GM12865 (cell line): ENCODE results near the gene SP2.

ENCODE experiments used
- DNase-seq: peaks from one replicate; pipeline ENCODE4 v3.0.0; 2010; ENCODE audit warnings: low read depth
- H3K4me3 ChIP-seq: 2 replicates; pipeline ENCODE4 v1.5.1; 2011; ENCODE audit warnings: mild to moderate bottlenecking, low read depth, low read length, control low read depth
- TF ChIP-seq, protein P1 (sequence below): IDR thresholded peaks from 2 replicates; pipeline ENCODE4 v1.5.1; 2011; ENCODE audit warnings: low read length, control low read depth, low read depth, inconsistent platforms; ENCODE audit not compliant: insufficient read depth; ENCODE audit errors: missing control alignments

SP2 gene

GRCh38 chr17:47884427-47884740, 11.7 kb upstream of the SP2 start:
- TF ChIP-seq, protein P1, sequence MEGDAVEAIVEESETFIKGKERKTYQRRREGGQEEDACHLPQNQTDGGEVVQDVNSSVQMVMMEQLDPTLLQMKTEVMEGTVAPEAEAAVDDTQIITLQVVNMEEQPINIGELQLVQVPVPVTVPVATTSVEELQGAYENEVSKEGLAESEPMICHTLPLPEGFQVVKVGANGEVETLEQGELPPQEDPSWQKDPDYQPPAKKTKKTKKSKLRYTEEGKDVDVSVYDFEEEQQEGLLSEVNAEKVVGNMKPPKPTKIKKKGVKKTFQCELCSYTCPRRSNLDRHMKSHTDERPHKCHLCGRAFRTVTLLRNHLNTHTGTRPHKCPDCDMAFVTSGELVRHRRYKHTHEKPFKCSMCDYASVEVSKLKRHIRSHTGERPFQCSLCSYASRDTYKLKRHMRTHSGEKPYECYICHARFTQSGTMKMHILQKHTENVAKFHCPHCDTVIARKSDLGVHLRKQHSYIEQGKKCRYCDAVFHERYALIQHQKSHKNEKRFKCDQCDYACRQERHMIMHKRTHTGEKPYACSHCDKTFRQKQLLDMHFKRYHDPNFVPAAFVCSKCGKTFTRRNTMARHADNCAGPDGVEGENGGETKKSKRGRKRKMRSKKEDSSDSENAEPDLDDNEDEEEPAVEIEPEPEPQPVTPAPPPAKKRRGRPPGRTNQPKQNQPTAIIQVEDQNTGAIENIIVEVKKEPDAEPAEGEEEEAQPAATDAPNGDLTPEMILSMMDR, result no peak
- DNase-seq, result no peak

DNA sequence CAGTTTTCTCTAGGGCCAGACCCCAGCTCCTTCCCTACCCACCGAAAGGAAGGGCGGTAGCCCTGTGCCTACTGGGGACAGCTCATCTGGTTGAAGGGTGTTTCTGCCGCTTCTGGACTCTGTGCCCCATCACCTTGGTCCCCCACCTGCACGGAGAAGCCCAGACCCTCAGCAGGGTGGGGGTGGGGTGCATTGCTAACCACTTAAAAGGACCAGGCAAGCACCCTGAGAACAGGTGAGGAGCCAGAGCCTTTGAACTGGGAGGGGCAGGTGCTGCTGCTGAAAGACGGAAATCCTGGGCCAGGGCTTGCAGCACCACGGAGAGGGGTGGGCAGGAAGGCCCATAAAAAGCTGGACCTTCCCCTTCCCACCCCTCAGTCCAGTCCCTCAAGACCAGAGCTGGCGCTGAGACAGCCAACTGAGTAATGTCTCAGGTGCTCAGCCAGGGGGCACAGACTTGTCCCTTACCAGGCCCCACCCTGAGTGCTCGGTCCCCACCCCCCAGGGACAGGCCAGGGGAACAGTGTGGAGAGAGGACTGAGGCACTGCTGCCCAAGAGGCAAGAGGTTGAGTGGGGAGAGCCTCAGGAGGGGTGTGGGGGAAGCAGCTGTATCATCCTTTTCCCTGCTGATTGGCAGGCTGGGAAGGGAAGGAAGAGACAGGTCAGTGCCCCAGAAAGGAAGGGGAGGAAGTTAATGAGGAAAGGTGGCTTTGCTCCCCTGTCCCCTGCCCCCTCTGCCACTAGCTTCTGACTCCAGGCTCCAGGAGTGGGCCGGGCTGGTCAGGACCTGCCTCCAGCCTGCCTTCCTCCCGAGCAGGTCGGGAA, 10.9 kb upstream of the SP2 start:
- H3K4me3 ChIP-seq, result no peak overlapping the region
- DNase-seq, result no peak
- TF ChIP-seq, protein P1, result no peak

More at GRCh38 chr17:47884427-47884740, 11.7 kb upstream of the SP2 start:
- H3K4me3 ChIP-seq, result no peak overlapping the region

GRCh38 chr17:47888293-47888692, 7.7 kb upstream of the SP2 start:
- no peak overlapping the region for H3K4me3 ChIP-seq
- TF ChIP-seq, protein P1, result no peak
- no peak for DNase-seq

DNA sequence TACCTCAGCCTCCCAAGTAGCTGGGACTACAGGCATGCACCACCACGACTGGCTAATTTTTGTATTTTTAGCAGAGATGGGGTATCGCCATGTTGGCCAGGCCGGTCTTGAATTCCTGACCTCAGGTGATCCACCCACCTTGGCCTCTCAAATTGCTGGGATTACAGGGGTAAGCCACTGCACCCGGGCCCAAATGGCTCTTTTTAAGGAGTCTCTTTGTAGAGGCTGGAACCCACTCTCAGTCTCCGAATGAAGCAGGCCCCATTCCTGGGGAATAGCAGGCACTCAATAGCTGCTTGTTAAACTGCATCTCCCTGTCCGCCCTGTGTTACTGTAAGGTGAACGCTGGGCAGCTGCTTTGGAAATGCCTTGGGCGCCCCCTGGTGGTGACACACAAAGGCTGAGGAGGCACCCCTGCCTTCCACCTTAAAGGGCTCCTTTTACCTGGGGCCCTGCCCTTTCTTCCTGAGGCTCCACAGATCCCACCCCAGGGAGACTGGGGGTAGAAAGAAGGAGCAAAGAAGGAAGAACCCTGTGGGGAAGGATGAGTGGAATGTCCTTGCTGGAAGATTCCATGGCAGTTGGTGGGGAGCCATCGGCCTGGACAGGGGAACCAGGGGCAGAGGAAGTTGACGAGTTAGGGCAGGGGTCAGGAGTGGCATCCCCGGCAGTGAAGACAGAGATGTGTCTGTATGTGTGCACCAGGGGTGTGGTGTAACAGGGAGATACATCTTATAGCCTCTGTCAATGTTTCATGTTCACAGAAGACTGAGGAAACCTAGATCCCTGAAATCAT, 6.1 kb upstream of the SP2 start:
- H3K4me3 ChIP-seq, result no peak overlapping the region
- TF ChIP-seq, protein P1, result peak; percentile 88
- peak; percentile 90 for DNase-seq

- H3K4me3 ChIP-seq, result no peak overlapping the region
- TF ChIP-seq, protein P1, result no peak
- no peak for DNase-seq
Measured at GRCh38 chr17:47891545-47892088, 4.4 kb upstream of the SP2 start.

GRCh38 chr17:47894498-47895346, 1.3 kb upstream of the SP2 start:
- peak overlapping the region; percentile 79 for H3K4me3 ChIP-seq
- TF ChIP-seq, protein P1, result no peak
- no peak for DNase-seq
